ENCODE results near the gene CTNNA2. TPM values are rescaled to one million over a fixed set of nuclear protein-coding genes. Genes with fewer than 3 reads are reported as not detected.

Gene CTNNA2
- total and polyA plus RNA-seq, 2 of the 8 experiments (the other 6 are each of a cell fraction or from before 2014, with no cell fraction given): 3.9 to 9.0 TPM

DNA sequence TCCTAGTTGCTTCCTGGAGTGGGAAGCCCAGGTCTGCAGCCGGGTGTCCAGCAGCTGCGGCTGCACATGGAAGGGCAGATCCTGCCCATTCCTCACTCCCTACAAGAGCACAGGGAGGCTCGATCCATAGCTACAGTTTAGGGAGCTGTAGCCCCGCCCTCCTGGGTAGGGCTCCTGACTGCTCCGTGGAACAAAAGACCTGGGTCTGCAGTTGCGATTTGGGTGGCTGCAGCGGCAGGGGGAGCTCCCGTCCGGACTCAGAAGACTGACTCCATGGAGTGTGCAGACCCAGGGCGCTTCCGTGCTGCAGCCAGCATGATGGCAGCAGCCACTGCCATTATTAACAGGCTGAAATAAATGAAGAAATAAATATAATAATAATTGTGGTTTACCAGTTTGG is 157.3 kb downstream of the CTNNA2 start:
- 33% methylated on average over 11 of the region's 11 CpGs; no CpG with 5 or more reads in 1 of the 2 experiments for WGBS, 2 experiments (ENCODE audit: extremely low coverage in 1 of 2, insufficient coverage in 1 of 2, insufficient read length in 1 of 2, insufficient replicate concordance in 2 of 2, low coverage in 1 of 2, low lambda C conversion rate in 2 of 2, missing lambda C conversion rate in 1 of 2)
- H3K14ac ChIP-seq (ENCODE audit: insufficient read length): no peak overlapping the region
- H3K4me2 ChIP-seq (ENCODE audit: insufficient read depth in 1 of 2, low read depth in 2 of 2, low read length in 2 of 2): peak overlapping the region in 1 of 2 experiments; percentile 30; a peak in 2 of 4 replicates
- no peak overlapping the region for H3K27ac ChIP-seq (ENCODE audit: low read depth, low read length)
- no peaks in the 10 kb centered on the region for H3K23me2 ChIP-seq (ENCODE audit: low read depth, low read length)
- no peak overlapping the region for H3K9ac ChIP-seq (replicated peaks in 1 of 4; ENCODE audit: extremely low read depth in 1 of 4, low read depth in 3 of 4, low read length in 3 of 4)
- no peak overlapping the region for H3K4ac ChIP-seq (replicated peaks; ENCODE audit: insufficient read length, low read depth, low read length)
- no peak overlapping the region for H4K5ac ChIP-seq (ENCODE audit: insufficient read length, low read depth, low read length)
- no peak overlapping the region; the same call in 1 of the 2 replicates for H2BK12ac ChIP-seq (ENCODE audit: low read depth, low read length)
- H3K79me1 ChIP-seq (ENCODE audit: low read depth, low read length): no peaks in the 10 kb centered on the region
- ChIA-PET POLR2A (ENCODE audit: partially characterized antibody) (interaction anchor here (0.9 to 1.3 kb wide), 2 partner anchors 29 to 163 kb away, joined by 3 read pairs; no protein-coding TSS in a partner anchor), CTCF (ENCODE audit: partially characterized antibody) (interaction anchor here (0.6 to 5.2 kb wide), 19 partner anchors 9 to 629 kb away, joined by 3 to 43 read pairs (median 3); no protein-coding TSS in a partner anchor)
- no peaks in the 10 kb centered on the region for H3K79me2 ChIP-seq (ENCODE audit: control insufficient read depth in 1 of 2, insufficient read depth in 2 of 2, low read length in 2 of 2)
- H2BK20ac ChIP-seq (ENCODE audit: low read length): no peak overlapping the region; the same call in 1 of the 2 replicates
- H3K4me3 ChIP-seq (ENCODE audit: extremely low read depth in 1 of 4, insufficient read depth in 2 of 4, low read depth in 3 of 4, low read length in 4 of 4): no peak overlapping the region
- no peaks in the 10 kb centered on the region for H4K20me1 ChIP-seq (replicated peaks in 1 of 2; ENCODE audit: control insufficient read depth in 1 of 2, insufficient read depth in 2 of 2, low read length in 2 of 2)
- H2AFZ ChIP-seq (ENCODE audit: low read length): peak overlapping the region; percentile 93
- H2BK15ac ChIP-seq (ENCODE audit: low read length): peak overlapping the region; percentile 61; the same call in 1 of the 2 replicates
- H4K91ac ChIP-seq (replicated peaks; ENCODE audit: insufficient read length, low read length): no peak overlapping the region
- no peak overlapping the region for H2BK5ac ChIP-seq (ENCODE audit: low read depth, low read length)
- H3K4me1 ChIP-seq (replicated peaks in 1 of 4; ENCODE audit: control insufficient read depth in 3 of 4, insufficient read depth in 4 of 4, low read length in 3 of 4): peaks cover 0 to 4% (median 0%) of the 10 kb centered on the region in 4 experiments; a peak in 3 of 7 replicates
- no peak overlapping the region for H2BK120ac ChIP-seq (replicated peaks; ENCODE audit: low read depth, low read length)
- peak overlapping the region; percentile 89; the same call in 1 of the 2 replicates for H4K8ac ChIP-seq (ENCODE audit: extremely low read depth, insufficient read depth, low read length)
- H3K9me3 ChIP-seq (ENCODE audit: insufficient read depth in 2 of 2, low read depth in 1 of 2, low read length in 1 of 2): no peaks in the 10 kb centered on the region
- H3K23ac ChIP-seq (ENCODE audit: insufficient read length): no peak overlapping the region
- TF ChIP-seq, protein P1, sequence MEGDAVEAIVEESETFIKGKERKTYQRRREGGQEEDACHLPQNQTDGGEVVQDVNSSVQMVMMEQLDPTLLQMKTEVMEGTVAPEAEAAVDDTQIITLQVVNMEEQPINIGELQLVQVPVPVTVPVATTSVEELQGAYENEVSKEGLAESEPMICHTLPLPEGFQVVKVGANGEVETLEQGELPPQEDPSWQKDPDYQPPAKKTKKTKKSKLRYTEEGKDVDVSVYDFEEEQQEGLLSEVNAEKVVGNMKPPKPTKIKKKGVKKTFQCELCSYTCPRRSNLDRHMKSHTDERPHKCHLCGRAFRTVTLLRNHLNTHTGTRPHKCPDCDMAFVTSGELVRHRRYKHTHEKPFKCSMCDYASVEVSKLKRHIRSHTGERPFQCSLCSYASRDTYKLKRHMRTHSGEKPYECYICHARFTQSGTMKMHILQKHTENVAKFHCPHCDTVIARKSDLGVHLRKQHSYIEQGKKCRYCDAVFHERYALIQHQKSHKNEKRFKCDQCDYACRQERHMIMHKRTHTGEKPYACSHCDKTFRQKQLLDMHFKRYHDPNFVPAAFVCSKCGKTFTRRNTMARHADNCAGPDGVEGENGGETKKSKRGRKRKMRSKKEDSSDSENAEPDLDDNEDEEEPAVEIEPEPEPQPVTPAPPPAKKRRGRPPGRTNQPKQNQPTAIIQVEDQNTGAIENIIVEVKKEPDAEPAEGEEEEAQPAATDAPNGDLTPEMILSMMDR (IDR thresholded peaks at IDR 0.05; ENCODE audit: control extremely low read depth in 1 of 3, insufficient read depth in 1 of 3, low read depth in 1 of 3, low read length in 3 of 3): peak; percentile 46 to 64 (median 61)
- TF ChIP-seq NANOG (IDR thresholded peaks at IDR 0.05; ENCODE audit: insufficient read depth, low read depth, low read length, poor library complexity, severe bottlenecking): no peak
- TF ChIP-seq BCL11A (IDR thresholded peaks at IDR 0.05; ENCODE audit: low read depth in 2 of 2, low read length in 2 of 2): no peak
- TF ChIP-seq YY1 (IDR thresholded peaks at IDR 0.05; ENCODE audit: low read depth, low read length): no peak
- peak; percentile 69 to 77 for TF ChIP-seq RAD21 (IDR thresholded peaks at IDR 0.05 in 1 of 2, conservative IDR thresholded peaks at IDR 0.05 in 1 of 2; ENCODE audit: low read depth in 2 of 2, low read length in 2 of 2)
- H3K36me3 ChIP-seq (ENCODE audit: control insufficient read depth in 2 of 4, insufficient read depth in 4 of 4, low read length in 3 of 4): no peaks in the 10 kb centered on the region
- no peak overlapping the region for H3K56ac ChIP-seq (replicated peaks; ENCODE audit: insufficient read length, low read depth, low read length)
- H2AK5ac ChIP-seq (ENCODE audit: low read depth, low read length): no peak overlapping the region
- FAIRE-seq (no peak), DNase-seq (ENCODE audit: low read depth in 1 of 2, low spot score in 2 of 2) (peak; percentile 79 to 84)
- H3K18ac ChIP-seq (ENCODE audit: extremely low read depth, low read length): no peak overlapping the region
- H3K27me3 ChIP-seq (replicated peaks in 1 of 4; ENCODE audit: control insufficient read depth in 3 of 4, extremely low read depth in 1 of 4, insufficient read depth in 3 of 4, low read length in 3 of 4): no peaks in the 10 kb centered on the region

Measured in H1 (cell line).